HG03342 (cell line): Measurements from ENCODE around the gene ATXN1.

Source experiments
- ATAC-seq: cut with Tn5 transposase; IDR thresholded peaks from one replicate; pipeline ENCODE4 v1.9.1; 2021; ENCODE audit warnings: mild to moderate bottlenecking, moderate library complexity; ENCODE audit not compliant: unreplicated experiment

Gene ATXN1

DNA sequence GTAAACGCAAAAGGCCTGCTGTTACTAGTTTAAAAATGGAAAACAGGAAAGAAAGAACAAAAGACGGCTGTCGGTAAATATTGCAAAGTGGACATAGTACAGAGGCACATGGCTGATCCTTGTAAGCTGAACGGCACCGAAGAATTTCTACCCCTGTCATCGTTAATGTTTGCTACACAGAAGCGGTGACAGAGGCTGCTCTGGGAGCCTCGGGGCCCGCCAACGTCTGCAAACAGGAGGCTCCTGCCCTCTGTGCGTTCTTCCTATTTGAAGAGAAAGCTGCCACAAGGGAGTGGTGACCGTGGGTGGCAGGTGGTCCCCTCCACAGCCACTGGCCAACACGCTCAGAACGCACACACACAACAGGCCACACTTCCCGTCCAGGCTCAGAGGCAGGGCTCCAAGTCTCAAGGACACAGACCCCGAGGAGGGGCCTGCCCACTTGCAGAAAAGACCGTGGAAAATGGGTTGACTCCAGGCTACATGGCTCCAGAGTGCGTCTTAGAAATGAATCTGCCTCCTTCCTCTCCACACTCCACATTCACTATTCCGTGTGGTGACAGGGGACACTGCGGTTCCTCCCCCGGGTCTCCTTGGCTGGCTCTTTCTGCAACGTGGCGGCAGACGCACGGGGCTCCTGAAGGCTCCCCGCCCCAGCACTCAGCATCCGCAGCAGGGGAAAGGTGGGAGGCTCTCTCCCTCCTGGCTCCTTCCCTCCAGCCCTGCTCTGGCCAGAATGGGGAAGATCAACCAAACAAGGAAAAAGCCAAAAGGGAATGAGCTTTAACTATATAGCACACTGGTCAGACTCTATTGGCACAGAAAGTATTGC, 458.3 kb downstream of the ATXN1 start:
- no peak for ATAC-seq

DNA sequence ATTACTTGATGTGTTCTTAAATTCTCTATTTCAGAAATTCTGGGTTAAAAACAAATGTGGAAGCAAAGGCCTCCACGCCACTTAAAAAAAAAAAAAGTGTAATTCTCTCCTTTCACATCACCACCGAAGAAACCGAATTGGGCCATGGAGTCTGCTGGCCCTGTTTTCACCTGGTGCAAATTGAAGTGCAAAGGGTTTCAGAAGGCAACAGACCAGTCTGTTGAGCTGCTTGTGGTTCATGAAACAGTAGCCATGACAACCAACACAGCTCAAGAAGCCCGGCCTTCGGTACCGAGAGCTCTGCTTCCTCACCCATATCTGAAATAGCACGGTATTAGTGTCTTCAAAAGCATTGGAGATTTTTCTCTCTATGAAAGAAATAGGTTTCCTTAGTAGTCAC, 459.7 kb downstream of the ATXN1 start:
- peak; percentile 72 for ATAC-seq

- no peak for ATAC-seq
Measured at GRCh38 chr6:16299861-16300260, 461.4 kb downstream of the ATXN1 start.

DNA sequence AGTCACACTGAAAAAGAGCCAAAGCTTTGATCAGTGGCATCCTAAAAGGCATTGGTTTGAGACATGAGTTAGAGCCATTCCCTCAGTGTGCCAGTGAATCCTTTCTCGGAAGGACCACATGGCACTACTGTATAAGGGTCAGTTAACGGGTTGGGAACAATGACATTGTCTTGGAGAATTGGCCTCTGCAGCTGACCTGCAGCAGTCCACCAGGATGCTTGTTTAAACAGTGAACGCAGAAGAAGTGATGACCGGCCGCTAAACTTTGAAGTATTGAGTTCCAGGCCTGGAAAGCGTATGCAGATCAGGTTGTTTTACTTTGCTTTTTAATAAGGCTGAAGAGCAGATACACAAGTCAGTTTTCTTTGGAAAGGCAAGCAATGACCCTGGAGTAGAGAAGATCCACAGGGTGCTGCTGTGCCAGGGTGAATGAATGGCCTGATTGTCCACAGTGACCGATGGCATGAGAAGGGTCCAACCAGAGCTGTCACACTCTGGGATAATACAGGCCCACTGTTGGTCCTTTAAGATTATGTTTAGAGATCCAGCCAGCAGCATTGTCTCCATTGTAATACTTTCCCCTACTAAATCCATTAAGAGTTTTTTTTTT, 465.1 kb downstream of the ATXN1 start:
- no peak for ATAC-seq

GRCh38 chr6:16295471-16295870, 465.8 kb downstream of the ATXN1 start:
- ATAC-seq, result no peak

DNA sequence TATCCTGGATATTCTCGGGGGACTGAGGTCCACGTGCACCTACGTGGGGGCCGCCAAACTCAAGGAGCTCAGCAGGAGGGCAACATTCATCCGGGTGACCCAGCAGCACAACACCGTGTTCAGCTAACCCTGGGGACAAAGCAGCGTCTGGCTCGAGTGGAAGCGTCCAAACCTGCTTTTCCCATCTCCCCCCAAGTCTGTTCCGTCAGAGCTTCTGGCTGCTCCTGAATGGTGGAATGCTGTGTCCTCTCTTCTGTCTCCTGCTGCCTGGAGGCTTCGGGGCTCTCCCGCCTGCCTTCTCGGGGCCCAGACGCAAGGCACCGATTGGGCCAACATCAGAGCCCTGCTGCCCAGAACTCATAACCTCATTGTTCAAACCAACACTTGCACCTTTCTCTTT, 466.2 kb downstream of the ATXN1 start:
- ATAC-seq, result no peak

- no peak for ATAC-seq
Measured at GRCh38 chr6:16294371-16294770, 466.9 kb downstream of the ATXN1 start.

GRCh38 chr6:16292942-16293341, 468.3 kb downstream of the ATXN1 start:
- ATAC-seq, result no peak

GRCh38 chr6:16292432-16292831, 468.8 kb downstream of the ATXN1 start:
- ATAC-seq, result no peak

DNA sequence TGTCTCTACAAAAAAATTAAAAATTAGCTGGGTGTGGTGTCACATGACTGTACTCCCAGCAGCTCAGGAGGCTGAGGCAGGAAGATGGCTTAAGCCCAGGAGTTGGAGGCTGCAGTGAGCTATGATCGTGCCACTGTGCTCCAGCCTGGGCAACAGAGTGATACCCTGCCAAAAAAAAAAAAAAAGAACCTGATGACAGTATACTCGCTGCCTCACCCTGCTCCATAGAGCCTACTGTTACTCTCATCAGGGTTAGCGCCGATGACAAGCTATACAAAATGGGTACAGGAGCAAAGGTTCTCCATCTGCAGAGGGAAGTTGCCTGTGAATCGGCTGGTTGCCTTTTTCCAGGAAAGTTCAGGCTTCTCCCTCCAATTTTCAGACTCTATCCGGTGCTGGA, 469.5 kb downstream of the ATXN1 start:
- no peak for ATAC-seq

- no peak for ATAC-seq
Measured at GRCh38 chr6:16288163-16288562, 473.1 kb downstream of the ATXN1 start.

DNA sequence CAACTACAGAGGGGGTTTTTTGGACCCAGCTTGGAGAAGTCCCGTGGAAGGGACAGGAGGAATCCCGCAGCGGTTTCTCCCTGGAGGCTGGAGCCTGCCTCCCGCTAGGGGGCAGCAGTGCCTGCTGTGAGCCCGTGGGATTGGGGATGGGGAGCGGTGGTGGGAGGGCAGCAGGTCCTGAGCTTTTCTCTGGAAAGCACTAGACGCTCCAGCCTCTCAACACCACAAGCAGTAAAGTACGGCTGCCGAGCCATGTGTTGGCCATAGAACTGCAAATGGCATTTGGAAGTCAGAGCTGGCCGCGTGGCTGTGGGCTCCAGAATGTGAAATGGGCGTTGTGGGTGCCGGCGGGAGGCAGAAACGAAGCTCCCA, 475.1 kb downstream of the ATXN1 start:
- ATAC-seq, result no peak

DNA sequence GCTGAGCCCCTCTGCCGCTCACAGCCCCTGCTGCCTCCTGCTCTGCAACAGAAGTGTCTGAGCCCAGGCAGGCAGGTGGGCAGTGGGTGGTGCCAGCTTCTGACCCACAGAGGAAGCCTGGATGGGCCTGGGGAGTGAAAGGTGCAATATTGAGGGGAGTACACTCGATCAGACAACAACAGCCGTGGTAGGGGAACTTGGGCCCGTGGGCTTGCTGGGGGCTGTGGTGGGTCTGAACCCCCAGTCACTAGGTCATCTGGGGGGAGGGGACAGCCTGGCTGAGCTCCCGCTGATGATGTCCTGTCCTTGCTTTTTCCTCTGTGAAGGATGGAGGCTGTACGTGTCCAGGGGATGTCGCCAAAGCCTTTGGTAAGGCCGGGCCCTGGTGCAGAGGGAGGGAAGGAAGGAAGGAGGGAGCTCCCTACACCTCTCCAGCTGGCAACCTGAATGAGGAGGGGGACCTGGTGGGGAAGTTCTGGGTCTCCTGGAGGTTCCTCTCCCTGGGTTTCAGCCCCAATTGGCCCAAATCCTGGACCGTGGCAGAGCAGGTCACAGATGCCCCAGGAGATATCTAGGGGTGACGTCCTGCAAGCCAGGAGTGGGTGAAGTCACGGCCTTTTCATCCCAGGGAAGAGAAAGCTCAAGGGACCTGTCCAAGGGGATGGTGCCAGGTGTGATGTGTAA, 475.7 kb downstream of the ATXN1 start:
- no peak for ATAC-seq

DNA sequence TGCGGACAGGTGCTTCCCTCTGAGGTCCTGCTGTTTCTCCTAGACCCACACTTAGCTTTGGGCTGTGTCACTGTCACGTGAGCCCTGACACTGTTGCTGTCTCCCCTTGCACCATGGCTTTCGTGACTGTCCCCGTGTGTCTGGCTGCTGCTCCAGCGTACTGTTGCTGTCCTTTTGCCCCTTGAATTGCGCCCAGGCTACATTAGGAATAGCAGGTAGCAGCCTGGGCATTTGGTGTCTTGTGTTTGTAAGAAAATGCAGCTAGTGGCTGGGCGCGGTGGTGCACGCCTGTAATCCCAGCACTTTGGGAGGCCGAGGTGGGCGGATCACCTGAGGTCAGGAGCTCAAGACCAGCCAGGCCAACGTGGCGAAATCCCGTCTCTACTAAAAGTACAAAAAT, 476.8 kb downstream of the ATXN1 start:
- no peak for ATAC-seq

GRCh38 chr6:16282370-16282769, 478.9 kb downstream of the ATXN1 start:
- ATAC-seq, result no peak

DNA sequence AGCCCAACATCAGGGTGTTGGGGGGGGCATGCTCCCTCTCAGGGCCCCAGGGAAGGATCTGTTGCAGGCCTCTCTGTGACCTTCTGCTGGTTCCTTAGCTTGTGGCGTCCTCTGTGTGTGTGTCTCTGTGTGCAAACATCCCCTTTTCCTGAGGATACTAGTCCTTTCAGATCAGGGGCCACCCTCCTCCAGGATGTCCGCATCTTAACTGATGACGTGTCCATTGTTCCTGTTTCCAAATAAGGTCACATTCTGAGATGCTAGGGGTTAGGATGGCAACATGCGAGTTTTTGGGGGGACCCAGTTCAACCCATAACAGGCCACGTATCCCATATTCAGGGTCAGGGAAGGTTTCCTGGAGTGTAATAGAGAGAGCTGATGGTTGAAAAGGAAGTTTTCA, 482.0 kb downstream of the ATXN1 start:
- no peak for ATAC-seq

DNA sequence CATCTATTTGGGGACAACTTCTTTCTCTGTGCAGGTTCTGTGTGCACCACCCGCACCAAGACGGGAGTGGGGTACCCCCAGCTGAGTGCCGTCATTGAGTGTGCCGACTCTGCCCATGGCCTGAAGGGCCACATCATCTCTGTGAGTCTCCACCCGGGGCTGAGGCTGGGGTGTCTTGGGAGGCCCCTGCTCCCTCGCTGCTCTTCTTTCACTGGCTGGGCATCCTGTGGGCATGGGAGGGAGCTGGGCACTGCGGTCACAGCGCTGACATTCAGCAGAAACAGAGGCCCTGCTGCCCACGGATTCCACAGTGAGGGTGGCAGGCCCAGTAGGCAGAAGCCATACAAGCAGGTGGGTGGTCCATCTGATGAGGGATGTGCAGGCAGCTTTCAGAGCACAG, 482.5 kb downstream of the ATXN1 start:
- no peak for ATAC-seq

- ATAC-seq, result no peak
Measured at GRCh38 chr6:16278048-16278724, 483.1 kb downstream of the ATXN1 start.

GRCh38 chr6:16277101-16277981, 483.9 kb downstream of the ATXN1 start:
- peak; percentile 58 for ATAC-seq

DNA sequence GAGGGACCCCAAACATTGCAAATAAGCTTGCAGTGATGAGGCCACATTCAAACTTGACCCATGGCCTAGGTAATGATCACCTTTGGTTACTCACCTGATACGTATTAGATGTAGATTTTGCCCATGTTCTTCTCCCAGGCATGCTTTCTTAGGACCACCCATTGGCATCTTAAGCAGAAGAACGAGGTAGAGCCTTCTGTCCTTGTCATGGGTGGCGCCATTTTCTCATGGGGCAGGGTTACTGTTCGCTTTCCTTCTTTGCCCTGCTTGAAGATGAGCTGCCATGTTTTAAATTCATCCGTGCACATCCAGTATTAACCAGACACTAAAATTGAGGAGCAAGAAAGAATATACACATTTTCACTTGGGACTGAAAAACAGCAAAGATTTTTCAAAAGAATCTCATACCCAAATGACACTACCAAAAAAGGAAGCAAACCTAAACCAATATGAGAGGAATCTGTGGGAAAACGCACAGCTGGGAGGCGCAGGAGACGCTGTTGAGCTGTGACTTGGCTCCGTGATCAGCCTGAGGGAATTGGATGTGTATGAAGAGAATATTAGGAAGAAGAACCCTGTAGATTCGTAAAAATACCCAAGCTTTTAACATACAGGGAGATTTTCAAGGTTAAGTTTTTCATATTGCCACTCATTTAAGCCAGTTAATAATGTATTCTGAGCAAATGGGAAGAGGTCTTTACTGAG, 486.2 kb downstream of the ATXN1 start:
- no peak for ATAC-seq
